IPS-NIHi11 (cell line): ENCODE results near the gene VCY.
"Not testable (repeated sequence)": the region's sequence is repeated elsewhere in the genome, so short reads cannot be mapped to it uniquely, and the experiment has no call there.

Experiments
- DNase-seq: peaks from one replicate; pipeline ENCODE4 v3.0.0; 2012; ENCODE audit warnings: mixed read lengths, low spot score

Gene VCY

GRCh38 chrY:13986373-13986772 lies at the start of gene VCY:
VCY (minus strand) TSS chrY:13986473; CDS start chrY:13986440, 33 bp downstream.
- DNase-seq: not testable (repeated sequence)

DNA sequence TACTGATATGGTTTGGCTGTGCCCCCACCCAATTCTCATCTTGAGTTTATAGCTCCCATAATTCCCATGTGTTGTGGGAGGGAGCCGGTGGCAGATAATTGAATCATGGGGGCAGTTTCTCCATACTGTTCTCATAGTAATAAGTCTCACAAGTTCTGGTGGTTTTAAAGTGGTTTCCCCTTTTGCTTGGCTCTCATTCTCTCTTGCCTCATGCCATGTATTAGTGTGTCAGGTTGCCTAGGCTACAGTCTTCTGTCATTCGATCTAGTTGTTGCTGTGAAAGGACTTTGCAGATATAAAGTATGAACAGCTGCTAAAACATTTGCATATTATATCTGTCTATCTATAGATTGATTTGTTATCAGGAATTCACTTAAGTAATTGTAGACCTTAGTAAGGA lies 44.1 kb upstream of the VCY start:
- not testable (repeated sequence) for DNase-seq

DNA sequence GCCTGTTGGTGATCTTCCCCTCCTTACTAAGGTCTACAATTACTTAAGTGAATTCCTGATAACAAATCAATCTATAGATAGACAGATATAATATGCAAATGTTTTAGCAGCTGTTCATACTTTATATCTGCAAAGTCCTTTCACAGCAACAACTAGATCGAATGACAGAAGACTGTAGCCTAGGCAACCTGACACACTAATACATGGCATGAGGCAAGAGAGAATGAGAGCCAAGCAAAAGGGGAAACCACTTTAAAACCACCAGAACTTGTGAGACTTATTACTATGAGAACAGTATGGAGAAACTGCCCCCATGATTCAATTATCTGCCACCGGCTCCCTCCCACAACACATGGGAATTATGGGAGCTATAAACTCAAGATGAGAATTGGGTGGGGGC lies 25.6 kb upstream of the VCY start:
- DNase-seq: not testable (repeated sequence)

DNA sequence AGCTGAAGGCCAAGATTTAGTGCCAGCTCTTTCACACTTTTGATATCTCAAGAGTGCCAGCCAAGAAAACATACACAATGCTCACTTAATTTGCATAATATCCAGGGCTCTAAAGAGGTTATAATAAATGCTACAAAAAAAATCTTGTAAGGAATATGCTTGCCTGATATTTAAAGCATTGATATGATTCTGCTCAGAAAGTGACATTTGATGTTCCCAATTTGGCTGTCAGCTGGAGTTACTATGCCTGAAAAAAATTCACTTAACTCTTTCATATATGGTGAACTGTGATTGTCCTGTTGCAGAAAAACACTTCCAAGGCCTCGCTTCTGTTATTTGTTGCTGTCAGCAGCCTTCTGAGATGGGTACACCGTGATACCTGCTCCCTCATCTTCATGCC lies 43.9 kb downstream of the VCY start:
- not testable (repeated sequence) for DNase-seq
